Lung (tissue), 12 donors: ENCODE data around the gene TEX261. TPM values are rescaled to one million over a fixed set of nuclear protein-coding genes. Genes with fewer than 3 reads are reported as not detected.

ENCODE experiments used
- ATAC-seq: fragments of 200-7000 bp; cut with Tn5 transposase; one replicate; pipeline ENCODE4 v1.9.1; 2020; ENCODE audit warnings: moderate number of reproducible peaks; ENCODE audit not compliant: insufficient read depth, low FRiP score
- DNase-seq, 3 donors: peaks; one replicate each; pipeline ENCODE4 v3.0.0-alpha.2; 2013 to 2017
- H3K27ac ChIP-seq, 2 donors: one replicate each; pipeline ENCODE4 v1.5.1; 2013; ENCODE audit warnings: mild to moderate bottlenecking in 2 of 2, moderate library complexity in 2 of 2, control low read depth in 1 of 2, inconsistent platforms in 1 of 2, low read depth in 1 of 2, low read length in 1 of 2
- H3K27me3 ChIP-seq, 3 donors: one replicate each; pipeline ENCODE4 v1.5.1; 2013; ENCODE audit warnings: low read length in 2 of 3; ENCODE audit not compliant: control insufficient read depth in 3 of 3, insufficient read depth in 3 of 3
- H3K36me3 ChIP-seq, 4 donors: one replicate each; pipeline ENCODE4 v1.5.1; 2013; ENCODE audit warnings: low read length in 4 of 4, mild to moderate bottlenecking in 1 of 4, moderate library complexity in 1 of 4; ENCODE audit not compliant: control insufficient read depth in 4 of 4, insufficient read depth in 4 of 4
- H3K4me1 ChIP-seq, 5 donors: one replicate each; pipeline ENCODE4 v1.5.1; 2013; ENCODE audit warnings: low read length in 5 of 5, mild to moderate bottlenecking in 2 of 5, moderate library complexity in 1 of 5; ENCODE audit not compliant: control insufficient read depth in 5 of 5, insufficient read depth in 5 of 5
- H3K4me3 ChIP-seq: one replicate; pipeline ENCODE4 v1.5.1; 2013; ENCODE audit warnings: mild to moderate bottlenecking, control low read depth, moderate library complexity
- H3K9ac ChIP-seq, 2 donors: one replicate each; pipeline ENCODE4 v1.5.1; 2013; ENCODE audit warnings: low read length in 2 of 2, control low read depth in 1 of 2; ENCODE audit not compliant: insufficient read depth in 1 of 2
- H3K9me3 ChIP-seq, 4 donors: one replicate each; pipeline ENCODE4 v1.5.1; 2013; ENCODE audit warnings: low read length in 3 of 4, mild to moderate bottlenecking in 1 of 4, moderate library complexity in 1 of 4; ENCODE audit not compliant: control insufficient read depth in 4 of 4, insufficient read depth in 3 of 4
- CTCF ChIP-seq: IDR thresholded peaks from 2 replicates; pipeline ENCODE4 v1.5.1; 2012; ENCODE audit warnings: mild to moderate bottlenecking; ENCODE audit errors: control extremely low read depth, extremely low read depth
- WGBS, 2 donors: extraction: QIAGEN DNeasy Blood & Tissue Kit; methylation state at CpG; one replicate each; pipeline ENCODE4 v1.1.7; 2013; 5-methylcytosine and 5-hydroxymethylcytosine counted together
- polyA plus RNA-seq, 2 donors: library from polyadenylated mRNA; stranded (reverse); fragments of 200-250 nt; gene quantifications; one replicate each; pipeline ENCODE4 v1.2.1, GENCODE V29; 2013
- total RNA-seq, 2 donors: library from RNA; depleted of rRNA in 1 of 2; stranded (reverse); fragments of >200 nt in 1 of 2; gene quantifications; one replicate each; pipeline ENCODE4 v1.2.1, GENCODE V29; 2014 to 2021
- donor health status: control.
- donor health status: control.
- donor health status: Bipolar disorder and iron deficiency.
- donor health status: healthy.
- donor health status: DM: yes; HTN: yes; CAD: no.

The TEX261 gene
- total and polyA plus RNA-seq, 4 donors, result 23.0 to 55.8 (median 34.4) TPM

GRCh38 chr2:71005271-71006202 lies 10.9 kb upstream of the TEX261 start:
- H3K4me3 ChIP-seq, result no peak overlapping the region
- peaks cover 0 to 3% (median 0%) of the 10 kb centered on the region in 4 donors for H3K9me3 ChIP-seq
- no peaks in the 10 kb centered on the region for H3K36me3 ChIP-seq
- no peak for DNase-seq
- no peaks in the 10 kb centered on the region for H3K4me1 ChIP-seq
- no peak for ATAC-seq
- peaks cover 0 to 7% (median 0%) of the 10 kb centered on the region in 3 donors for H3K27me3 ChIP-seq
- TF ChIP-seq CTCF, result no peak
- no peak overlapping the region for H3K27ac ChIP-seq
- H3K9ac ChIP-seq, result no peak overlapping the region
- WGBS, 2 donors, result 79 to 86% methylated on average over 10 of the region's 10 CpGs

GRCh38 chr2:71004857-71005256 lies 10.2 kb upstream of the TEX261 start:
- peaks cover 0 to 7% (median 0%) of the 10 kb centered on the region in 3 donors for H3K27me3 ChIP-seq
- ATAC-seq (no peak), DNase-seq (no peak)
- TF ChIP-seq CTCF, result no peak
- 84 to 93% methylated on average over 6 of the region's 6 CpGs for WGBS, 2 donors
- H3K4me3 ChIP-seq, result no peak overlapping the region
- H3K9ac ChIP-seq, result no peak overlapping the region
- H3K9me3 ChIP-seq, result peaks cover 0 to 3% (median 0%) of the 10 kb centered on the region in 4 donors
- no peak overlapping the region for H3K27ac ChIP-seq
- H3K36me3 ChIP-seq, result no peaks in the 10 kb centered on the region
- H3K4me1 ChIP-seq, result no peaks in the 10 kb centered on the region

- peaks cover 0 to 3% (median 0%) of the 10 kb centered on the region in 4 donors for H3K9me3 ChIP-seq
- ATAC-seq (no peak), DNase-seq (no peak)
- no peak overlapping the region for H3K9ac ChIP-seq
- no peak overlapping the region for H3K27ac ChIP-seq
- peaks cover 0 to 7% (median 0%) of the 10 kb centered on the region in 3 donors for H3K27me3 ChIP-seq
- TF ChIP-seq CTCF, result no peak
- no peaks in the 10 kb centered on the region for H3K36me3 ChIP-seq
- WGBS, 2 donors, result 77 to 88% methylated on average over 11 of the region's 11 CpGs
- no peak overlapping the region for H3K4me3 ChIP-seq
- H3K4me1 ChIP-seq, result no peaks in the 10 kb centered on the region
Observed at GRCh38 chr2:71003966-71004755, 9.5 kb upstream of the TEX261 start.
